GM12878 (cell line): ENCODE measurements around the gene SLCO3A1. TPM values are rescaled to one million over a fixed set of nuclear protein-coding genes. Genes with fewer than 3 reads are reported as not detected.

Experiments
- ATAC-seq: fragments of 200-7000 bp; cut with Tn5 transposase; 3 replicates; pipeline ENCODE4 v1.9.1; 2020; ENCODE audit warnings: mild to moderate bottlenecking, moderate library complexity
- BruUV-seq: library from RNA; stranded (reverse); fragments of 400-500 nt; replicated peaks from 2 replicates; lab custom pipeline; 2021; lab: Mats Ljungman, UMichigan
- CTCF ChIA-PET: fragments of 300-600 bp; sonication (Branson Sonifier 250); formaldehyde crosslinking; extraction: SDS; loops from one replicate; lab custom pipeline; 2021; ENCODE audit warnings: inconsistent platforms; lab: Yijun Ruan, JAX
- POLR2A ChIA-PET: fragments of 350-600 bp; formaldehyde crosslinking; extraction: SDS; loops from one replicate; lab custom pipeline; 2021; ENCODE audit warnings: inconsistent platforms; lab: Charles Lee
- RAD21 ChIA-PET: fragments of 300-600 bp; sonication (Branson Sonifier 250); formaldehyde crosslinking; loops from one replicate; lab custom pipeline; 2023; ENCODE audit warnings: antibody characterized with exemption; ENCODE audit not compliant: unreplicated experiment; lab: Charles Lee
- SMC1A ChIA-PET: fragments of 300-600 bp; sonication (Branson Sonifier 250); formaldehyde crosslinking; loops from one replicate; lab custom pipeline; 2023; ENCODE audit not compliant: unreplicated experiment, uncharacterized antibody; lab: Charles Lee
- DNase-seq: peaks from one replicate; pipeline ENCODE4 v3.0.0-alpha.2; 2011; ENCODE audit warnings: low read depth, low spot score
- FAIRE-seq: peaks from 3 replicates; lab custom pipeline; 2011; peaks lifted over from hg19 to GRCh38; lab: Jason Lieb, UNC
- H2AFZ ChIP-seq: 2 replicates; pipeline ENCODE4 v1.6.0; 2011; ENCODE audit warnings: low read depth, low read length, control low read depth; ENCODE audit not compliant: control insufficient read depth
- H3K27ac ChIP-seq: 2 replicates; pipeline ENCODE4 v1.5.1; 2011; ENCODE audit warnings: control low read depth; ENCODE audit not compliant: control insufficient read depth, insufficient read depth
- H3K27me3 ChIP-seq, 2 experiments: replicated peaks in 1 of 2; 2 replicates each; pipeline versions ENCODE4 v1.6.0 to v1.6.1; 2011; ENCODE audit warnings: low read length in 1 of 2; ENCODE audit not compliant: control insufficient read depth in 2 of 2, insufficient read depth in 2 of 2
- H3K36me3 ChIP-seq, 2 experiments: 2 replicates each; pipeline ENCODE4 v1.5.1; 2011; ENCODE audit warnings: low read length in 1 of 2; ENCODE audit not compliant: control insufficient read depth in 2 of 2, insufficient read depth in 2 of 2
- H3K4me1 ChIP-seq: 2 replicates; pipeline ENCODE4 v1.6.1; 2011; ENCODE audit warnings: mild to moderate bottlenecking, low read length, moderate library complexity, mixed read lengths; ENCODE audit not compliant: control insufficient read depth, insufficient read depth
- H3K4me2 ChIP-seq: 2 replicates; pipeline ENCODE4 v1.6.0; 2011; ENCODE audit warnings: control low read depth; ENCODE audit not compliant: control insufficient read depth, insufficient read depth
- H3K4me3 ChIP-seq: fragments of 200-600 bp; sonication (generic); 2 replicates; pipeline ENCODE4 v1.5.1; 2016
- H3K79me2 ChIP-seq: 2 replicates; pipeline ENCODE4 v1.6.0; 2011; ENCODE audit warnings: low read length; ENCODE audit not compliant: control insufficient read depth, insufficient read depth
- H3K9ac ChIP-seq: 2 replicates; pipeline ENCODE4 v1.8.0; 2011; ENCODE audit warnings: low read length, control low read depth, mixed read lengths; ENCODE audit not compliant: control insufficient read depth, insufficient read depth
- H3K9me3 ChIP-seq: replicated peaks from 3 replicates; pipeline ENCODE4 v1.5.1; 2011; ENCODE audit warnings: mild to moderate bottlenecking, low read length; ENCODE audit not compliant: control insufficient read depth, insufficient read depth
- H4K20me1 ChIP-seq: 2 replicates; pipeline ENCODE4 v1.6.0; 2011; ENCODE audit not compliant: control insufficient read depth, insufficient read depth
- CREB1 ChIP-seq: IDR thresholded peaks from 2 replicates; pipeline ENCODE4 v1.6.1; 2012; ENCODE audit warnings: low read depth, mild to moderate bottlenecking, inconsistent platforms
- EP300 ChIP-seq, 2 experiments: fragments of 150-350 bp in 1 of 2; IDR thresholded peaks; 2 replicates each; pipeline ENCODE4 v1.6.1; 2011 to 2012; ENCODE audit warnings: low read depth in 2 of 2, low read length in 2 of 2, borderline replicate concordance in 1 of 2, improper control_type of control experiment in 1 of 2, inconsistent platforms in 1 of 2; ENCODE audit not compliant: control insufficient read depth in 1 of 2
- ESRRA ChIP-seq: IDR thresholded peaks from 2 replicates; pipeline ENCODE4 v1.6.1; 2012; ENCODE audit warnings: mild to moderate bottlenecking, low read length, improper control_type of control experiment
- HDAC6 ChIP-seq: fragments of 200-600 bp; sonication (generic); IDR thresholded peaks from one replicate; pipeline ENCODE4 v1.8.0; 2017; ENCODE audit warnings: antibody characterized with exemption; ENCODE audit not compliant: unreplicated experiment
- HDGF ChIP-seq: fragments of 450-650 bp; IDR thresholded peaks from 2 replicates; pipeline ENCODE4 v1.6.1; 2016; ENCODE audit warnings: antibody characterized with exemption
- KDM1A ChIP-seq: fragments of 200-600 bp; sonication (generic); IDR thresholded peaks from 2 replicates; pipeline ENCODE4 v1.6.1; 2016; ENCODE audit warnings: borderline replicate concordance
- LARP7 ChIP-seq: fragments of 450-650 bp; IDR thresholded peaks from 2 replicates; pipeline ENCODE4 v1.6.1; 2017; ENCODE audit warnings: mild to moderate bottlenecking
- MTA3 ChIP-seq: IDR thresholded peaks from 2 replicates; pipeline ENCODE4 v1.6.1; 2012; ENCODE audit warnings: low read length, inconsistent platforms, borderline replicate concordance
- NBN ChIP-seq: fragments of 450-650 bp; IDR thresholded peaks from 2 replicates; pipeline ENCODE4 v1.6.1; 2016
- NFXL1 ChIP-seq: fragments of 450-650 bp; IDR thresholded peaks from 2 replicates; pipeline ENCODE4 v1.6.1; 2017; ENCODE audit warnings: antibody characterized with exemption, mild to moderate bottlenecking, borderline replicate concordance
- RB1 ChIP-seq: fragments of 450-650 bp; formaldehyde crosslinking; IDR thresholded peaks from 2 replicates; pipeline ENCODE4 v1.6.1; 2017; ENCODE audit warnings: mild to moderate bottlenecking, borderline replicate concordance
- SPI1 ChIP-seq: IDR thresholded peaks from 2 replicates; pipeline ENCODE4 v1.6.1; 2011; ENCODE audit warnings: low read depth, mild to moderate bottlenecking, low read length, moderate library complexity, borderline replicate concordance; ENCODE audit not compliant: insufficient read depth
- SREBF2 ChIP-seq: IDR thresholded peaks from 2 replicates; pipeline ENCODE4 v1.6.1; 2012; ENCODE audit warnings: mild to moderate bottlenecking, low read length
- WGBS: methylation state at CpG from one replicate; pipeline ENCODE4 v1.1.6; 2016; ENCODE audit warnings: low lambda C conversion rate; ENCODE audit not compliant: insufficient replicate concordance, insufficient coverage; ENCODE audit errors: missing lambda C conversion rate; 5-methylcytosine and 5-hydroxymethylcytosine counted together
- in situ Hi-C: fragments of 300-500 bp; cut with MboI; formaldehyde crosslinking; loops from 9 replicates; pipeline ENCODE4 v1.14.3; 2018; ENCODE audit warnings: mixed read lengths
- intact Hi-C: fragments of 100-400 bp; cut with micrococcal nuclease; formaldehyde crosslinking; loops from one replicate; pipeline ENCODE4 v1.14.2; 2022; ENCODE audit not compliant: unreplicated experiment
- polyA plus RNA-seq, 11 experiments: library from polyadenylated mRNA; depleted of rRNA in 4 of 11; unstranded in 6 of 11; stranded (reverse) in 5 of 11; fragments of >200 nt; fragmentation: Nextera tagmentation in 4 of 11; fragmentation: Illumina TruSeq in 1 of 11; extraction: Ambion mirVana in 4 of 11; extraction: Trizol in 1 of 11; gene quantifications; 1 replicate in 1 of 11; 2 replicates in 10 of 11; pipeline versions ENCODE4 v1.2.1 to v1.2.3, GENCODE V29; 2011 to 2016; ENCODE audit warnings: inconsistent platforms in 2 of 11, missing spikeins in 2 of 11, low read depth in 1 of 11
- total RNA-seq, 4 experiments: library from RNA; depleted of rRNA in 3 of 4; stranded (reverse); fragments of >200 nt in 3 of 4; fragmentation: Illumina TruSeq in 1 of 4; extraction: Trizol in 1 of 4; gene quantifications; 2 replicates each; pipeline versions ENCODE4 v1.2.1 to v1.2.3, GENCODE V29; 2013 to 2021
- TF ChIP-seq, protein P1 (sequence below): IDR thresholded peaks from 2 replicates; pipeline ENCODE4 v1.6.1; 2011; ENCODE audit warnings: mild to moderate bottlenecking, low read depth, low read length, moderate library complexity; ENCODE audit not compliant: insufficient replicate concordance
- TF ChIP-seq, protein P2 (sequence below): IDR thresholded peaks from 2 replicates; pipeline ENCODE4 v1.6.1; 2012; ENCODE audit warnings: low read depth, low read length, improper control_type of control experiment
- TF ChIP-seq, protein P3 (sequence below): fragments of 450-650 bp; IDR thresholded peaks from 2 replicates; pipeline ENCODE4 v1.6.1; 2018; ENCODE audit warnings: mild to moderate bottlenecking, low read depth, moderate library complexity; ENCODE audit not compliant: partially characterized antibody

The SLCO3A1 gene
- total and polyA plus RNA-seq, 10 of the 15 experiments (the other 5 are each of a cell fraction or from before 2014, with no cell fraction given): 0.05 to 5.9 (median 0.31) TPM

DNA sequence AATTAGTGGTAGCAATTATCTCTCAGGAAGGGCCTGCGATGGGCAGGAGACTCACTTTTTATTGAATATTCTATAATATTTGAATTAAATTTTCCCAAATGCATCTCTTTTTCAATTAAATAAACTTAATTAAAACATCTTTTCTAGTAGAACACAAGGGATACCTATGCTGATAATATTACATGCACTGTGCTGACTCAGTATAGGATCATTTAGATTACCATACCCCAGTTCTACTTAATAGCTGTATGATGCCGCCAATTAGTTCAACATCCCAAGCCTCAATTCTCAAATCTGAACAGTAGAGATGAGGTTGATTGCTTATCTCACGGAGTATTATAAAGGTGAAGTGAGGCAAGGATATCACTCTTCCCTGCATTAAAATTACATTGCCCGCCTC lies 149.2 kb downstream of the SLCO3A1 start:
- H3K27ac ChIP-seq: no peak overlapping the region
- RAD21 ChIA-PET: no interaction called here
- H2AFZ ChIP-seq: no peak overlapping the region
- in situ Hi-C loops (no loop called here), intact Hi-C loops (no loop called here)
- H3K27me3 ChIP-seq: 0 out of 4 replicates have a peak, but pooled peaks cover 0 to 3% of the 10 kb centered on the region in 2 experiments
- no peak overlapping the region for H3K4me3 ChIP-seq
- no peak for ATAC-seq
- POLR2A ChIA-PET: no interaction called here
- H4K20me1 ChIP-seq: no peaks in the 10 kb centered on the region
- H3K79me2 ChIP-seq: no peaks in the 10 kb centered on the region
- H3K4me2 ChIP-seq: no peak overlapping the region
- no peaks in the 10 kb centered on the region for H3K36me3 ChIP-seq
- DNase-seq: no peak
- H3K4me1 ChIP-seq: no peaks in the 10 kb centered on the region
- H3K9ac ChIP-seq: no peak overlapping the region
- CTCF ChIA-PET: no interaction called here
- FAIRE-seq: no peak
- BruUV-seq: no TSS peak
- WGBS: 63% methylated on average over 4 of the region's 4 CpGs
- no peaks in the 10 kb centered on the region for H3K9me3 ChIP-seq
- no peak for TF ChIP-seq ESRRA
- TF ChIP-seq, protein P1, sequence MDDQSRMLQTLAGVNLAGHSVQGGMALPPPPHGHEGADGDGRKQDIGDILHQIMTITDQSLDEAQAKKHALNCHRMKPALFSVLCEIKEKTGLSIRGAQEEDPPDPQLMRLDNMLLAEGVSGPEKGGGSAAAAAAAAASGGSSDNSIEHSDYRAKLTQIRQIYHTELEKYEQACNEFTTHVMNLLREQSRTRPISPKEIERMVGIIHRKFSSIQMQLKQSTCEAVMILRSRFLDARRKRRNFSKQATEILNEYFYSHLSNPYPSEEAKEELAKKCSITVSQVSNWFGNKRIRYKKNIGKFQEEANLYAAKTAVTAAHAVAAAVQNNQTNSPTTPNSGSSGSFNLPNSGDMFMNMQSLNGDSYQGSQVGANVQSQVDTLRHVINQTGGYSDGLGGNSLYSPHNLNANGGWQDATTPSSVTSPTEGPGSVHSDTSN: no peak
- no peak for TF ChIP-seq SREBF2
- no peak for TF ChIP-seq MTA3
- TF ChIP-seq KDM1A: no peak
- TF ChIP-seq, protein P2, sequence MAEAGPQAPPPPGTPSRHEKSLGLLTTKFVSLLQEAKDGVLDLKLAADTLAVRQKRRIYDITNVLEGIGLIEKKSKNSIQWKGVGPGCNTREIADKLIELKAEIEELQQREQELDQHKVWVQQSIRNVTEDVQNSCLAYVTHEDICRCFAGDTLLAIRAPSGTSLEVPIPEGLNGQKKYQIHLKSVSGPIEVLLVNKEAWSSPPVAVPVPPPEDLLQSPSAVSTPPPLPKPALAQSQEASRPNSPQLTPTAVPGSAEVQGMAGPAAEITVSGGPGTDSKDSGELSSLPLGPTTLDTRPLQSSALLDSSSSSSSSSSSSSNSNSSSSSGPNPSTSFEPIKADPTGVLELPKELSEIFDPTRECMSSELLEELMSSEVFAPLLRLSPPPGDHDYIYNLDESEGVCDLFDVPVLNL: no peak
- TF ChIP-seq, protein P3, sequence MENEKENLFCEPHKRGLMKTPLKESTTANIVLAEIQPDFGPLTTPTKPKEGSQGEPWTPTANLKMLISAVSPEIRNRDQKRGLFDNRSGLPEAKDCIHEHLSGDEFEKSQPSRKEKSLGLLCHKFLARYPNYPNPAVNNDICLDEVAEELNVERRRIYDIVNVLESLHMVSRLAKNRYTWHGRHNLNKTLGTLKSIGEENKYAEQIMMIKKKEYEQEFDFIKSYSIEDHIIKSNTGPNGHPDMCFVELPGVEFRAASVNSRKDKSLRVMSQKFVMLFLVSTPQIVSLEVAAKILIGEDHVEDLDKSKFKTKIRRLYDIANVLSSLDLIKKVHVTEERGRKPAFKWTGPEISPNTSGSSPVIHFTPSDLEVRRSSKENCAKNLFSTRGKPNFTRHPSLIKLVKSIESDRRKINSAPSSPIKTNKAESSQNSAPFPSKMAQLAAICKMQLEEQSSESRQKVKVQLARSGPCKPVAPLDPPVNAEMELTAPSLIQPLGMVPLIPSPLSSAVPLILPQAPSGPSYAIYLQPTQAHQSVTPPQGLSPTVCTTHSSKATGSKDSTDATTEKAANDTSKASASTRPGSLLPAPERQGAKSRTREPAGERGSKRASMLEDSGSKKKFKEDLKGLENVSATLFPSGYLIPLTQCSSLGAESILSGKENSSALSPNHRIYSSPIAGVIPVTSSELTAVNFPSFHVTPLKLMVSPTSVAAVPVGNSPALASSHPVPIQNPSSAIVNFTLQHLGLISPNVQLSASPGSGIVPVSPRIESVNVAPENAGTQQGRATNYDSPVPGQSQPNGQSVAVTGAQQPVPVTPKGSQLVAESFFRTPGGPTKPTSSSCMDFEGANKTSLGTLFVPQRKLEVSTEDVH: no peak
- TF ChIP-seq RB1: no peak
- TF ChIP-seq SPI1: no peak
- no peak for TF ChIP-seq NBN
- TF ChIP-seq LARP7: no peak
- TF ChIP-seq HDGF: no peak
- no peak for TF ChIP-seq HDAC6
- no peak for TF ChIP-seq NFXL1
- no peak for TF ChIP-seq EP300 (IDR thresholded peaks at IDR 0.05; ENCODE audit: borderline replicate concordance in 1 of 2, control insufficient read depth in 1 of 2, low read depth in 2 of 2, low read length in 2 of 2)
- no peak for TF ChIP-seq CREB1
- SMC1A ChIA-PET: no interaction called here
